Ramos (cell line): Measurements from ENCODE around the gene TMEM39A.

Experiments used
- in situ Hi-C: fragments of 300-500 bp; cut with MboI; formaldehyde crosslinking; loops from one replicate; pipeline ENCODE4 v1.14.3; 2022; ENCODE audit warnings: low sequenced_read_pairs; ENCODE audit not compliant: unreplicated experiment

The TMEM39A gene

GRCh38 chr3:119463171-119464169, at the start of gene TMEM39A:
TMEM39A (minus strand) TSS chr3:119463615; CDS start chr3:119462074, 1,541 bp downstream.
- in situ Hi-C loops: no loop called here

GRCh38 chr3:119510690-119511089, 47.3 kb upstream of the TMEM39A start:
- in situ Hi-C loops: no loop called here

- in situ Hi-C loops: no loop called here
These were observed 44.9 kb upstream of the TMEM39A start for GRCh38 chr3:119508172-119508845.

- in situ Hi-C loops: no loop called here
These were observed 44.0 kb upstream of the TMEM39A start for GRCh38 chr3:119507404-119507803.

- in situ Hi-C loops: no loop called here
These were observed 43.2 kb upstream of the TMEM39A start for GRCh38 chr3:119506631-119507030.

GRCh38 chr3:119500901-119501300, 37.5 kb upstream of the TMEM39A start:
- in situ Hi-C loops: no loop called here

GRCh38 chr3:119500265-119500664, 36.9 kb upstream of the TMEM39A start:
- in situ Hi-C loops: no loop called here

GRCh38 chr3:119498186-119499011, 35.0 kb upstream of the TMEM39A start, which contains the start of gene TIMMDC1:
TIMMDC1 (plus strand) TSS chr3:119498547; CDS start chr3:119498734, 187 bp downstream.
- in situ Hi-C loops: no loop called here

GRCh38 chr3:119497820-119498185, 34.4 kb upstream of the TMEM39A start:
- in situ Hi-C loops: no loop called here

GRCh38 chr3:119494597-119494996, 31.2 kb upstream of the TMEM39A start:
- in situ Hi-C loops: no loop called here

- in situ Hi-C loops: no loop called here
These were observed 29.4 kb upstream of the TMEM39A start for GRCh38 chr3:119492810-119493209.

- in situ Hi-C loops: no loop called here
These were observed 28.7 kb upstream of the TMEM39A start for GRCh38 chr3:119492128-119492527.

GRCh38 chr3:119490153-119490552, 26.7 kb upstream of the TMEM39A start:
- in situ Hi-C loops: no loop called here

GRCh38 chr3:119485563-119485962, 22.1 kb upstream of the TMEM39A start:
- in situ Hi-C loops: no loop called here

- in situ Hi-C loops: no loop called here
These were observed 19.7 kb upstream of the TMEM39A start for GRCh38 chr3:119483101-119483500.

GRCh38 chr3:119481079-119481478, 17.7 kb upstream of the TMEM39A start:
- in situ Hi-C loops: no loop called here

GRCh38 chr3:119470866-119471265, 7.5 kb upstream of the TMEM39A start:
- in situ Hi-C loops: no loop called here

- in situ Hi-C loops: no loop called here
These were observed 6.2 kb upstream of the TMEM39A start for GRCh38 chr3:119469418-119470189.

- in situ Hi-C loops: no loop called here
These were observed 4.6 kb upstream of the TMEM39A start for GRCh38 chr3:119468041-119468440.

- in situ Hi-C loops: no loop called here
These were observed 6.2 kb downstream of the TMEM39A start for GRCh38 chr3:119457246-119457645.
